ENCODE results near the gene CYLD.

CYLD gene

GRCh38 chr16:50721549-50722404 is 20.1 kb upstream of the CYLD start:
- Histone ChIP-seq H3K4ac (ENCODE audit: low read depth, low read length) (no peak overlapping the region), H4K8ac (ENCODE audit: low read depth, low read length) (no peak overlapping the region), H3K36me3 (ENCODE audit: control insufficient read depth, insufficient read depth, low read length) (no peaks in the 10 kb centered on the region), H4K5ac (ENCODE audit: low read length) (no peak overlapping the region), H3K4me1 (ENCODE audit: control insufficient read depth, low read depth, low read length) (no peaks in the 10 kb centered on the region), H2BK5ac (ENCODE audit: low read length) (no peak overlapping the region), H3K4me3 (ENCODE audit: low read length) (no peak overlapping the region), H3K23ac (ENCODE audit: low read length) (no peak overlapping the region), H3K56ac (ENCODE audit: low read length) (no peak overlapping the region), H3K27ac (ENCODE audit: low read depth, low read length) (no peak overlapping the region), H3K79me1 (ENCODE audit: low read length) (no peaks in the 10 kb centered on the region), H2BK15ac (replicated peaks; ENCODE audit: low read depth) (no peak overlapping the region), H3K79me2 (ENCODE audit: control insufficient read depth, insufficient read depth, low read length) (no peaks in the 10 kb centered on the region), H2AK5ac (ENCODE audit: low read length) (no peak overlapping the region), H3K27me3 (ENCODE audit: insufficient read depth, low read length, poor library complexity) (no peaks in the 10 kb centered on the region), H3K9ac (ENCODE audit: low read length) (no peak overlapping the region), H2BK120ac (ENCODE audit: low read depth, low read length) (no peak overlapping the region), H3K18ac (ENCODE audit: low read length) (no peak overlapping the region), H3K4me2 (ENCODE audit: low read length) (no peak overlapping the region)
- peak; percentile 63 for DNase-seq
- WGBS (ENCODE audit: extremely low coverage, insufficient coverage, low lambda C conversion rate) = no CpG with 5 or more reads among the region's 6 CpGs

- H2BK5ac ChIP-seq (ENCODE audit: low read length) = no peak overlapping the region
- H3K36me3 ChIP-seq (ENCODE audit: control insufficient read depth, insufficient read depth, low read length) = no peaks in the 10 kb centered on the region
- H3K56ac ChIP-seq (ENCODE audit: low read length) = no peak overlapping the region
- H4K5ac ChIP-seq (ENCODE audit: low read length) = no peak overlapping the region
- no peak overlapping the region for H4K8ac ChIP-seq (ENCODE audit: low read depth, low read length)
- H3K79me1 ChIP-seq (ENCODE audit: low read length) = no peaks in the 10 kb centered on the region
- no peak overlapping the region for H3K27ac ChIP-seq (ENCODE audit: low read depth, low read length)
- H3K4ac ChIP-seq (ENCODE audit: low read depth, low read length) = no peak overlapping the region
- H3K4me1 ChIP-seq (ENCODE audit: control insufficient read depth, low read depth, low read length) = no peaks in the 10 kb centered on the region
- H3K27me3 ChIP-seq (ENCODE audit: insufficient read depth, low read length, poor library complexity) = no peaks in the 10 kb centered on the region
- H3K18ac ChIP-seq (ENCODE audit: low read length) = no peak overlapping the region
- no peak overlapping the region for H3K23ac ChIP-seq (ENCODE audit: low read length)
- no peak overlapping the region for H2AK5ac ChIP-seq (ENCODE audit: low read length)
- no peak overlapping the region for H3K9ac ChIP-seq (ENCODE audit: low read length)
- H2BK15ac ChIP-seq (replicated peaks; ENCODE audit: low read depth) = no peak overlapping the region
- H2BK120ac ChIP-seq (ENCODE audit: low read depth, low read length) = no peak overlapping the region
- no peaks in the 10 kb centered on the region for H3K79me2 ChIP-seq (ENCODE audit: control insufficient read depth, insufficient read depth, low read length)
- no peak for DNase-seq
- no peak overlapping the region for H3K4me2 ChIP-seq (ENCODE audit: low read length)
- no CpG with 5 or more reads among the region's 1 CpG for WGBS (ENCODE audit: extremely low coverage, insufficient coverage, low lambda C conversion rate)
- no peak overlapping the region for H3K4me3 ChIP-seq (ENCODE audit: low read length)
Measured at GRCh38 chr16:50722405-50722737, 19.5 kb upstream of the CYLD start.

- no peak overlapping the region for H3K27ac ChIP-seq (ENCODE audit: low read depth, low read length)
- H2BK120ac ChIP-seq (ENCODE audit: low read depth, low read length) = no peak overlapping the region
- H2BK5ac ChIP-seq (ENCODE audit: low read length) = no peak overlapping the region
- no peak overlapping the region for H4K8ac ChIP-seq (ENCODE audit: low read depth, low read length)
- H2BK15ac ChIP-seq (replicated peaks; ENCODE audit: low read depth) = no peak overlapping the region
- no peak overlapping the region for H3K4ac ChIP-seq (ENCODE audit: low read depth, low read length)
- H3K27me3 ChIP-seq (ENCODE audit: insufficient read depth, low read length, poor library complexity) = no peaks in the 10 kb centered on the region
- H3K4me1 ChIP-seq (ENCODE audit: control insufficient read depth, low read depth, low read length) = no peaks in the 10 kb centered on the region
- no peak overlapping the region for H3K9ac ChIP-seq (ENCODE audit: low read length)
- DNase-seq = no peak
- no peak overlapping the region for H2AK5ac ChIP-seq (ENCODE audit: low read length)
- H4K5ac ChIP-seq (ENCODE audit: low read length) = no peak overlapping the region
- no peaks in the 10 kb centered on the region for H3K36me3 ChIP-seq (ENCODE audit: control insufficient read depth, insufficient read depth, low read length)
- H3K18ac ChIP-seq (ENCODE audit: low read length) = no peak overlapping the region
- no peaks in the 10 kb centered on the region for H3K79me2 ChIP-seq (ENCODE audit: control insufficient read depth, insufficient read depth, low read length)
- H3K79me1 ChIP-seq (ENCODE audit: low read length) = no peaks in the 10 kb centered on the region
- WGBS (ENCODE audit: extremely low coverage, insufficient coverage, low lambda C conversion rate) = no CpG with 5 or more reads among the region's 2 CpGs
- no peak overlapping the region for H3K4me3 ChIP-seq (ENCODE audit: low read length)
- no peak overlapping the region for H3K4me2 ChIP-seq (ENCODE audit: low read length)
- H3K56ac ChIP-seq (ENCODE audit: low read length) = no peak overlapping the region
- H3K23ac ChIP-seq (ENCODE audit: low read length) = no peak overlapping the region
Measured at GRCh38 chr16:50722960-50723359, 18.9 kb upstream of the CYLD start.

GRCh38 chr16:50724306-50724705 is 17.6 kb upstream of the CYLD start:
- no peaks in the 10 kb centered on the region for H3K79me2 ChIP-seq (ENCODE audit: control insufficient read depth, insufficient read depth, low read length)
- H3K23ac ChIP-seq (ENCODE audit: low read length) = no peak overlapping the region
- H3K27me3 ChIP-seq (ENCODE audit: insufficient read depth, low read length, poor library complexity) = no peaks in the 10 kb centered on the region
- H3K79me1 ChIP-seq (ENCODE audit: low read length) = no peaks in the 10 kb centered on the region
- H2BK120ac ChIP-seq (ENCODE audit: low read depth, low read length) = no peak overlapping the region
- H3K18ac ChIP-seq (ENCODE audit: low read length) = no peak overlapping the region
- H4K5ac ChIP-seq (ENCODE audit: low read length) = no peak overlapping the region
- no peak overlapping the region for H2BK15ac ChIP-seq (replicated peaks; ENCODE audit: low read depth)
- H3K27ac ChIP-seq (ENCODE audit: low read depth, low read length) = no peak overlapping the region
- no peak overlapping the region for H3K56ac ChIP-seq (ENCODE audit: low read length)
- no peaks in the 10 kb centered on the region for H3K4me1 ChIP-seq (ENCODE audit: control insufficient read depth, low read depth, low read length)
- no peak for DNase-seq
- no peak overlapping the region for H2BK5ac ChIP-seq (ENCODE audit: low read length)
- H3K9ac ChIP-seq (ENCODE audit: low read length) = no peak overlapping the region
- H3K4ac ChIP-seq (ENCODE audit: low read depth, low read length) = no peak overlapping the region
- no peak overlapping the region for H3K4me2 ChIP-seq (ENCODE audit: low read length)
- no peak overlapping the region for H2AK5ac ChIP-seq (ENCODE audit: low read length)
- no peak overlapping the region for H4K8ac ChIP-seq (ENCODE audit: low read depth, low read length)
- no peaks in the 10 kb centered on the region for H3K36me3 ChIP-seq (ENCODE audit: control insufficient read depth, insufficient read depth, low read length)
- no peak overlapping the region for H3K4me3 ChIP-seq (ENCODE audit: low read length)

GRCh38 chr16:50731130-50731988 is 10.5 kb upstream of the CYLD start:
- no peak for DNase-seq
- H3K56ac ChIP-seq (ENCODE audit: low read length) = no peak overlapping the region
- H3K4ac ChIP-seq (ENCODE audit: low read depth, low read length) = no peak overlapping the region
- H2BK5ac ChIP-seq (ENCODE audit: low read length) = no peak overlapping the region
- no peaks in the 10 kb centered on the region for H3K36me3 ChIP-seq (ENCODE audit: control insufficient read depth, insufficient read depth, low read length)
- no peak overlapping the region for H3K4me3 ChIP-seq (ENCODE audit: low read length)
- no peak overlapping the region for H3K4me2 ChIP-seq (ENCODE audit: low read length)
- WGBS (ENCODE audit: extremely low coverage, insufficient coverage, low lambda C conversion rate) = no CpG with 5 or more reads among the region's 6 CpGs
- H3K79me1 ChIP-seq (ENCODE audit: low read length) = no peaks in the 10 kb centered on the region
- H3K27me3 ChIP-seq (ENCODE audit: insufficient read depth, low read length, poor library complexity) = no peaks in the 10 kb centered on the region
- H3K9ac ChIP-seq (ENCODE audit: low read length) = no peak overlapping the region
- H2AK5ac ChIP-seq (ENCODE audit: low read length) = no peak overlapping the region
- no peaks in the 10 kb centered on the region for H3K79me2 ChIP-seq (ENCODE audit: control insufficient read depth, insufficient read depth, low read length)
- H4K5ac ChIP-seq (ENCODE audit: low read length) = no peak overlapping the region
- no peak overlapping the region for H4K8ac ChIP-seq (ENCODE audit: low read depth, low read length)
- no peaks in the 10 kb centered on the region for H3K4me1 ChIP-seq (ENCODE audit: control insufficient read depth, low read depth, low read length)
- H3K27ac ChIP-seq (ENCODE audit: low read depth, low read length) = no peak overlapping the region
- H3K18ac ChIP-seq (ENCODE audit: low read length) = no peak overlapping the region
- H2BK15ac ChIP-seq (replicated peaks; ENCODE audit: low read depth) = no peak overlapping the region
- no peak overlapping the region for H3K23ac ChIP-seq (ENCODE audit: low read length)
- no peak overlapping the region for H2BK120ac ChIP-seq (ENCODE audit: low read depth, low read length)

Data from mesendoderm (in vitro differentiated cells).